IMR-90 (cell line): ENCODE results near the gene AATF. TPM values are rescaled to one million over a fixed set of nuclear protein-coding genes. Genes with fewer than 3 reads are reported as not detected.

ENCODE experiments used
- ATAC-seq: fragments of 200-7000 bp; cut with Tn5 transposase; 2 replicates; pipeline ENCODE4 v1.9.1; 2020; ENCODE audit warnings: low read depth, mild to moderate bottlenecking, moderate library complexity
- BruUV-seq: library from RNA; stranded (reverse); fragments of 400-500 nt; replicated peaks from 2 replicates; lab custom pipeline; 2021; lab: Mats Ljungman, UMichigan
- CTCF ChIA-PET: fragments of 300-600 bp; formaldehyde crosslinking; extraction: SDS; loops from one replicate; lab custom pipeline; 2021; ENCODE audit warnings: antibody characterized with exemption; lab: Yijun Ruan, JAX
- POLR2A ChIA-PET: fragments of 300-600 bp; sonication (Branson Sonifier 250); formaldehyde crosslinking; loops from one replicate; lab custom pipeline; 2022; ENCODE audit warnings: antibody characterized with exemption; ENCODE audit not compliant: unreplicated experiment; lab: Charles Lee
- DNase-seq: peaks from one replicate; pipeline ENCODE4 v3.0.0; 2013
- H2AFZ ChIP-seq: replicated peaks from 2 replicates; pipeline ENCODE3; 2013; ENCODE audit warnings: low read length, mild to moderate bottlenecking; ENCODE audit not compliant: poor library complexity
- H2AK5ac ChIP-seq: 2 replicates; pipeline ENCODE4 v1.6.1; 2013; ENCODE audit warnings: low read depth, low read length, inconsistent platforms
- H2AK9ac ChIP-seq: replicated peaks from 2 replicates; pipeline ENCODE3; 2013; ENCODE audit warnings: mild to moderate bottlenecking, low read depth, low read length, moderate library complexity; ENCODE audit not compliant: poor library complexity
- H2BK120ac ChIP-seq: 2 replicates; pipeline ENCODE4 v1.6.1; 2013; ENCODE audit warnings: low read depth, low read length, inconsistent platforms
- H2BK15ac ChIP-seq: 3 replicates; pipeline ENCODE4 v1.6.1; 2013; ENCODE audit warnings: low read depth, low read length, inconsistent platforms
- H2BK20ac ChIP-seq: 2 replicates; pipeline ENCODE4 v1.6.1; 2013; ENCODE audit warnings: low read depth, mild to moderate bottlenecking, inconsistent platforms, low read length, moderate library complexity
- H2BK5ac ChIP-seq: 2 replicates; pipeline ENCODE4 v1.6.1; 2013; ENCODE audit warnings: mild to moderate bottlenecking, low read depth, low read length, inconsistent platforms; ENCODE audit not compliant: poor library complexity, severe bottlenecking
- H3K14ac ChIP-seq: replicated peaks from 2 replicates; pipeline ENCODE4 v1.6.1; 2013; ENCODE audit warnings: low read depth, low read length, inconsistent platforms
- H3K18ac ChIP-seq: 2 replicates; pipeline ENCODE4 v1.6.1; 2013; ENCODE audit warnings: low read depth, low read length, control low read depth
- H3K23ac ChIP-seq: 2 replicates; pipeline ENCODE4 v1.6.1; 2013; ENCODE audit warnings: low read depth, low read length, inconsistent platforms
- H3K27ac ChIP-seq: 2 replicates; pipeline ENCODE4 v1.5.1; 2013; ENCODE audit warnings: mild to moderate bottlenecking, control low read depth, low read length; ENCODE audit not compliant: insufficient read depth
- H3K27me3 ChIP-seq: 2 replicates; pipeline ENCODE4 v1.6.1; 2013; ENCODE audit warnings: low read length; ENCODE audit not compliant: control insufficient read depth, insufficient read depth
- H3K36me3 ChIP-seq: 2 replicates; pipeline ENCODE4 v1.6.1; 2013; ENCODE audit warnings: low read length, mixed read lengths; ENCODE audit not compliant: control insufficient read depth, insufficient read depth
- H3K4ac ChIP-seq: 2 replicates; pipeline ENCODE4 v1.6.1; 2013; ENCODE audit warnings: low read depth, low read length, inconsistent platforms
- H3K4me1 ChIP-seq: 2 replicates; pipeline ENCODE4 v1.6.1; 2013; ENCODE audit warnings: low read length, mixed read lengths; ENCODE audit not compliant: control insufficient read depth, insufficient read depth
- H3K4me2 ChIP-seq: 2 replicates; pipeline ENCODE4 v1.6.1; 2013; ENCODE audit warnings: low read depth, mild to moderate bottlenecking, control low read depth, low read length, moderate library complexity
- H3K4me3 ChIP-seq: 2 replicates; pipeline ENCODE4 v1.5.1; 2013; ENCODE audit warnings: low read depth, mild to moderate bottlenecking, control low read depth, low read length, moderate library complexity; ENCODE audit not compliant: insufficient read depth
- H3K56ac ChIP-seq: 2 replicates; pipeline ENCODE4 v1.6.1; 2013; ENCODE audit warnings: low read length, inconsistent platforms; ENCODE audit not compliant: insufficient read depth; ENCODE audit errors: extremely low read depth
- H3K79me1 ChIP-seq, 2 experiments: 2 replicates each; pipeline ENCODE4 v1.6.1; 2013; ENCODE audit warnings: low read length in 2 of 2, inconsistent platforms in 1 of 2, low read depth in 1 of 2
- H3K9ac ChIP-seq: 2 replicates; pipeline ENCODE4 v1.6.1; 2013; ENCODE audit warnings: low read depth, low read length, control low read depth
- H3K9me1 ChIP-seq: 2 replicates; pipeline ENCODE4 v1.6.1; 2013; ENCODE audit warnings: low read length, inconsistent platforms; ENCODE audit not compliant: insufficient read depth
- H3K9me3 ChIP-seq: 2 replicates; pipeline ENCODE4 v1.6.1; 2013; ENCODE audit warnings: low read length; ENCODE audit not compliant: control insufficient read depth, insufficient read depth
- H4K20me1 ChIP-seq: 2 replicates; pipeline ENCODE4 v1.6.1; 2013; ENCODE audit warnings: low read length, inconsistent platforms; ENCODE audit not compliant: insufficient read depth
- H4K5ac ChIP-seq: 2 replicates; pipeline ENCODE4 v1.6.1; 2013; ENCODE audit warnings: mild to moderate bottlenecking, low read depth, low read length, control low read depth
- H4K8ac ChIP-seq, 2 experiments: 2 replicates each; pipeline ENCODE4 v1.6.1; 2013; ENCODE audit warnings: low read depth in 2 of 2, low read length in 2 of 2, control low read depth in 1 of 2, inconsistent platforms in 1 of 2
- H4K91ac ChIP-seq: 2 replicates; pipeline ENCODE4 v1.6.1; 2013; ENCODE audit warnings: low read depth, low read length, inconsistent platforms; ENCODE audit not compliant: insufficient read depth
- CEBPB ChIP-seq: IDR thresholded peaks from 2 replicates; pipeline ENCODE4 v1.6.1; 2012; ENCODE audit warnings: low read depth, low read length, improper control_type of control experiment
- CHD1 ChIP-seq: IDR thresholded peaks from 2 replicates; pipeline ENCODE4 v1.6.1; 2012; ENCODE audit warnings: low read depth, low read length, improper control_type of control experiment
- CTCF ChIP-seq: conservative IDR thresholded peaks from 2 replicates; pipeline ENCODE4 v1.5.1; 2012; ENCODE audit warnings: mild to moderate bottlenecking, low read depth, low read length, improper control_type of control experiment
- ELK1 ChIP-seq: fragments of 150-350 bp; IDR thresholded peaks from 2 replicates; pipeline ENCODE4 v1.6.1; 2016; ENCODE audit warnings: low read depth, mild to moderate bottlenecking, low read length, moderate library complexity, borderline replicate concordance
- FOS ChIP-seq: fragments of 150-350 bp; IDR thresholded peaks from 2 replicates; pipeline ENCODE4 v1.6.1; 2016; ENCODE audit warnings: low read depth, low read length
- MAFK ChIP-seq: IDR thresholded peaks from 2 replicates; pipeline ENCODE4 v1.6.1; 2012; ENCODE audit warnings: low read depth, low read length, improper control_type of control experiment
- MAZ ChIP-seq: IDR thresholded peaks from 2 replicates; pipeline ENCODE4 v1.6.1; 2012; ENCODE audit warnings: low read depth, mild to moderate bottlenecking, low read length, improper control_type of control experiment, moderate library complexity, borderline replicate concordance
- MXI1 ChIP-seq: IDR thresholded peaks from 2 replicates; pipeline ENCODE4 v1.6.1; 2012; ENCODE audit warnings: low read depth, mild to moderate bottlenecking, low read length, moderate library complexity, borderline replicate concordance
- NFE2L2 ChIP-seq: fragments of 150-350 bp; IDR thresholded peaks from 2 replicates; pipeline ENCODE4 v1.6.1; 2016; ENCODE audit warnings: low read depth, mild to moderate bottlenecking, low read length
- POLR2A ChIP-seq: IDR thresholded peaks from 2 replicates; pipeline ENCODE4 v1.6.1; 2012; ENCODE audit warnings: mild to moderate bottlenecking, low read depth, low read length
- RAD21 ChIP-seq: IDR thresholded peaks from 2 replicates; pipeline ENCODE4 v1.6.1; 2012; ENCODE audit warnings: low read length, improper control_type of control experiment
- RCOR1 ChIP-seq: IDR thresholded peaks from 2 replicates; pipeline ENCODE4 v1.6.1; 2012; ENCODE audit warnings: mild to moderate bottlenecking, low read length, improper control_type of control experiment; ENCODE audit not compliant: insufficient replicate concordance
- RFX5 ChIP-seq: IDR thresholded peaks from 2 replicates; pipeline ENCODE4 v1.8.0; 2012; ENCODE audit warnings: low read depth, mild to moderate bottlenecking, low read length, moderate library complexity
- USF2 ChIP-seq: fragments of 150-350 bp; IDR thresholded peaks from 2 replicates; pipeline ENCODE4 v1.6.1; 2017; ENCODE audit warnings: mild to moderate bottlenecking, antibody characterized with exemption, low read length, low read depth
- WGBS, 2 experiments: methylation state at CpG; one replicate each; pipeline versions ENCODE4 v1.1.5 to v1.1.7; 2013; ENCODE audit warnings: missing lambda C conversion rate in 2 of 2; ENCODE audit not compliant: insufficient read length in 1 of 2; ENCODE audit errors: extremely low coverage in 2 of 2; 5-methylcytosine and 5-hydroxymethylcytosine counted together
- dilution Hi-C: fragments of 300-500 bp; cut with HindIII; formaldehyde crosslinking; loops from one replicate; pipeline ENCODE4 v1.14.3; 2018; ENCODE audit warnings: low sequenced_read_pairs; ENCODE audit not compliant: unreplicated experiment
- in situ Hi-C: fragments of 300-500 bp; cut with MboI; formaldehyde crosslinking; loops from 3 replicates; pipeline ENCODE4 v1.14.3; 2019; ENCODE audit warnings: low sequenced_read_pairs, inconsistent platforms, mixed read lengths
- intact Hi-C: fragments of 100-400 bp; cut with micrococcal nuclease; formaldehyde crosslinking; loops from 2 replicates; pipeline ENCODE4 v1.10.0; 2022
- polyA plus RNA-seq, 3 experiments: library from polyadenylated mRNA; depleted of rRNA; stranded (reverse); fragments of >200 nt; gene quantifications; 2 replicates each; pipeline ENCODE4 v1.2.3, GENCODE V29; 2012; ENCODE audit warnings: low replicate concordance in 1 of 3
- total RNA-seq: library from RNA; depleted of rRNA; stranded (reverse); fragments of >200 nt; gene quantifications from 2 replicates; pipeline ENCODE4 v1.2.3, GENCODE V29; 2012

The AATF gene
- total and polyA plus RNA-seq, 2 of the 4 experiments (the other 2 are of a cell fraction): 21.0 to 34.8 TPM

GRCh38 chr17:36923814-36924221, 24.9 kb upstream of the AATF start:
- intact Hi-C loops (no loop called here), dilution Hi-C loops (no loop called here), in situ Hi-C loops (no loop called here)
- H3K9ac ChIP-seq: no peak overlapping the region
- H3K36me3 ChIP-seq: no peaks in the 10 kb centered on the region
- H2BK120ac ChIP-seq: no peak overlapping the region
- no peak overlapping the region for H3K4me2 ChIP-seq
- H3K79me1 ChIP-seq: no peaks in the 10 kb centered on the region
- H3K9me1 ChIP-seq: no peaks in the 10 kb centered on the region
- H2BK15ac ChIP-seq: no peak overlapping the region
- no TSS peak for BruUV-seq
- no peak overlapping the region for H4K91ac ChIP-seq
- H2AK9ac ChIP-seq: no peak overlapping the region
- ATAC-seq (no peak), DNase-seq (no peak)
- H4K5ac ChIP-seq: no peak overlapping the region
- no peak overlapping the region for H4K8ac ChIP-seq
- TF ChIP-seq MXI1 (no peak), RCOR1 (no peak), RFX5 (no peak), ELK1 (no peak), USF2 (no peak), POLR2A (no peak), NFE2L2 (no peak), CTCF (no peak), CEBPB (no peak), FOS (no peak), MAZ (no peak), RAD21 (no peak), CHD1 (no peak), MAFK (no peak)
- no peak overlapping the region for H2BK5ac ChIP-seq
- H3K27me3 ChIP-seq: peaks cover 62% of the 10 kb centered on the region
- no peak overlapping the region for H3K56ac ChIP-seq
- WGBS, 2 experiments: 60% methylated on average over 1 of the region's 5 CpGs; no CpG with 5 or more reads in 1 of the 2 experiments
- H3K14ac ChIP-seq: no peak overlapping the region
- no peak overlapping the region for H3K27ac ChIP-seq
- H3K4me3 ChIP-seq: no peak overlapping the region
- no peak overlapping the region for H3K4ac ChIP-seq
- H3K4me1 ChIP-seq: no peaks in the 10 kb centered on the region
- H2AFZ ChIP-seq: no peak overlapping the region
- H2BK20ac ChIP-seq: no peak overlapping the region
- ChIA-PET CTCF (no interaction called here), POLR2A (no interaction called here)
- H3K9me3 ChIP-seq: no peaks in the 10 kb centered on the region
- H2AK5ac ChIP-seq: no peak overlapping the region
- H4K20me1 ChIP-seq: no peaks in the 10 kb centered on the region
- no peak overlapping the region for H3K18ac ChIP-seq
- no peak overlapping the region for H3K23ac ChIP-seq
